ENCODE data around the gene KCNN3. TPM values are rescaled to one million over a fixed set of nuclear protein-coding genes. Genes with fewer than 3 reads are reported as not detected.

KCNN3 gene
- total and polyA plus RNA-seq, 7 donors, result 0.23 to 27.7 (median 9.4) TPM

DNA sequence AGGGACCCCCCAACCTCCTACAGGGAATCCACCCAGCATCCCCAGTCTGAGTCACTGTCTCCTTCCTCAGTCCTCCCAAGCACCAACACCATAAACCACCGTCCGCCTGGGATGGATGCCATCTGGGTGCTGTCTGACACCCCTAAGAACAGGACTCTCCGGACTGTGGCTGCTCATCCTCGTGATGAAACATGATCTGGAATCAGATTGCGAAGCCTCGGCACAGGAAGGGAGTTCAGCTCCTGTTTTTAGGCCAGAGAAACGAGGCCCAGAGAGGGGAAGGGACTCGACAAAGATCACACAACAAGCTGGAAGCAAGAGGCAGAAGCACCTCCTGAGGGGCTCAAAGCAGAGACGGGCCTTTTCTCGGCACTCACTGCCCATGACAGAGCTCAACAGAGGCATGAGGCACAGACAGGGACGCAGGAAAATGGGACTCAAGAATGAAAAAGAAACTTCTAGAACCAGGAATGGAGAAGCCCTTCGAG, 8.4 kb downstream of the KCNN3 start:
- H3K9me3 ChIP-seq, result no peaks in the 10 kb centered on the region
- 70 to 81% methylated on average over 12 of the region's 12 CpGs for WGBS, 2 donors
- peak overlapping the region in 3 of 4 donors; percentile 45 to 62 (median 49) for H3K27ac ChIP-seq
- H3K27me3 ChIP-seq, result no peaks in the 10 kb centered on the region
- no peak overlapping the region for H3K4me3 ChIP-seq
- H3K4me1 ChIP-seq, result peaks cover 0 to under 1% (median under 1%) of the 10 kb centered on the region in 4 donors
- intact Hi-C loops (cut with DNase I), result no loop called here
- no peaks in the 10 kb centered on the region for H3K36me3 ChIP-seq
- DNase-seq, result peak; percentile 89
- no peak for TF ChIP-seq EP300 (IDR thresholded peaks at IDR 0.05)
- TF ChIP-seq POLR2AphosphoS5 (IDR thresholded peaks at IDR 0.05), result peak in 3 of 4 donors; percentile 27 to 34 (median 31)

- Histone ChIP-seq H3K36me3 (no peaks in the 10 kb centered on the region), H3K27ac (peak overlapping the region in 1 of 4 donors; percentile 53), H3K4me3 (no peak overlapping the region), H3K27me3 (no peaks in the 10 kb centered on the region), H3K4me1 (peaks cover 0 to 7% (median 0%) of the 10 kb centered on the region in 4 donors), H3K9me3 (no peaks in the 10 kb centered on the region)
- DNase-seq, result no peak
- WGBS, 2 donors, result 48 to 61% methylated on average over 12 of the region's 12 CpGs
- TF ChIP-seq POLR2A (IDR thresholded peaks at IDR 0.05) (no peak), POLR2AphosphoS5 (IDR thresholded peaks at IDR 0.05) (no peak), EP300 (IDR thresholded peaks at IDR 0.05) (no peak)
- TF ChIP-seq, protein P1, sequence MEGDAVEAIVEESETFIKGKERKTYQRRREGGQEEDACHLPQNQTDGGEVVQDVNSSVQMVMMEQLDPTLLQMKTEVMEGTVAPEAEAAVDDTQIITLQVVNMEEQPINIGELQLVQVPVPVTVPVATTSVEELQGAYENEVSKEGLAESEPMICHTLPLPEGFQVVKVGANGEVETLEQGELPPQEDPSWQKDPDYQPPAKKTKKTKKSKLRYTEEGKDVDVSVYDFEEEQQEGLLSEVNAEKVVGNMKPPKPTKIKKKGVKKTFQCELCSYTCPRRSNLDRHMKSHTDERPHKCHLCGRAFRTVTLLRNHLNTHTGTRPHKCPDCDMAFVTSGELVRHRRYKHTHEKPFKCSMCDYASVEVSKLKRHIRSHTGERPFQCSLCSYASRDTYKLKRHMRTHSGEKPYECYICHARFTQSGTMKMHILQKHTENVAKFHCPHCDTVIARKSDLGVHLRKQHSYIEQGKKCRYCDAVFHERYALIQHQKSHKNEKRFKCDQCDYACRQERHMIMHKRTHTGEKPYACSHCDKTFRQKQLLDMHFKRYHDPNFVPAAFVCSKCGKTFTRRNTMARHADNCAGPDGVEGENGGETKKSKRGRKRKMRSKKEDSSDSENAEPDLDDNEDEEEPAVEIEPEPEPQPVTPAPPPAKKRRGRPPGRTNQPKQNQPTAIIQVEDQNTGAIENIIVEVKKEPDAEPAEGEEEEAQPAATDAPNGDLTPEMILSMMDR (IDR thresholded peaks at IDR 0.05), result no peak
- intact Hi-C loops (cut with DNase I), result no loop called here
These were observed 9.8 kb downstream of the KCNN3 start for GRCh38 chr1:154860156-154860870.

DNA sequence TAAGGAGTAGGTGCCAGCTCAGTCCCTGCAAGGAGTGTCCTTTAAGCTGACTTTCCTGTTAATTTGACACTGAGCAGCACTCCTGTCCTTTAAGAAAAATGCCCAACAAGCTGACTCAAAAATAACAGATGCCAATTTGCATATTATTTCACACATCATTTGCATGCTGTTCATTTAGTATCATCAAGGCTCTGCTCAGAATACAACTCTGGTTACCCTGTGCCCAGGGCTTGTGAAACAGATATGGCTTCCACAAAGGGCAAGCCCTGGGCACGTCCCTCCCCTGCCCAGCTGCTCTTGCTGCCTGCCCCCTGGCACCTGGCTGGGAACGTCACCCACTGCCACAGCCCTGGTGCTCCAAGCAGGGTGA, 10.3 kb downstream of the KCNN3 start:
- Histone ChIP-seq H3K4me1 (peaks cover 0 to 7% (median 0%) of the 10 kb centered on the region in 4 donors), H3K27ac (peak overlapping the region in 1 of 4 donors; percentile 53), H3K9me3 (no peaks in the 10 kb centered on the region), H3K36me3 (no peaks in the 10 kb centered on the region), H3K4me3 (no peak overlapping the region), H3K27me3 (no peaks in the 10 kb centered on the region)
- no peak for DNase-seq
- intact Hi-C loops (cut with DNase I), result no loop called here
- WGBS, 2 donors, result 54 to 60% methylated on average over 2 of the region's 2 CpGs
- TF ChIP-seq EP300 (IDR thresholded peaks at IDR 0.05), result no peak
- no peak for TF ChIP-seq POLR2AphosphoS5 (IDR thresholded peaks at IDR 0.05)
- no peak for TF ChIP-seq POLR2A (IDR thresholded peaks at IDR 0.05)
- TF ChIP-seq, protein P1 (IDR thresholded peaks at IDR 0.05), result no peak

DNA sequence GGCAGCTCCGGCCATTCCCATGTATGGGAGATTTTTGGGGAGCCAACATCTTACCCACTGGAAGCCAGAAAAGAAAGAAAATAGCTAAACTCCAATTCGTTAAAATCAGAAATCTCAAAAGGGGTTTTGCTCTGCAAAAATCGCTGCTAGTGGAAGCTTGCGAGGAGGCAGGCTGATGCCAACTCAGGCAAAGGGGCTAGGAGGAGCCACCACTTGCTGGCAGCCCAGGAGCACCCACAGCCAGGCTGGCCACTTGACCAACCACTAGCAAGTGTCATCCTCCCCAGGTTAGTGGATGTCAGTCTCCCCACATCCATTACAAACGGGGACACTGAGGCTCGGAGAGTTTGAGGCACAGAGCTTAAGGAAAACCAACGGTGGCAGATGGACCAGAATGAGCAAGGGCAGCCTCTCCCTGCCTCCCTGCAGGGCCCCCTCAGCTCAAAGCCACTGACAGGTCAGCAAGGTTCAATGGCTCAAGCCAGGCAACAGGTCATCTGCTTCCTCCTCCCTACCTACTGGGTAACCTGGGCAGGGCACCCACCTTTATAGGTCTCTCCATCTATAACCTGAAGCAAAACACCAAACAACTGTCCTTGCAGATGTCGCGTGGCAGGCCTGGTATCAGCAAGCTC, 10.8 kb downstream of the KCNN3 start:
- Histone ChIP-seq H3K4me3 (no peak overlapping the region), H3K4me1 (peaks cover 0 to 7% (median 0%) of the 10 kb centered on the region in 4 donors), H3K27me3 (no peaks in the 10 kb centered on the region), H3K36me3 (no peaks in the 10 kb centered on the region), H3K27ac (no peak overlapping the region), H3K9me3 (no peaks in the 10 kb centered on the region)
- 85 to 89% methylated on average over 9 of the region's 9 CpGs for WGBS, 2 donors
- DNase-seq, result no peak
- intact Hi-C loops (cut with DNase I), result no loop called here
- TF ChIP-seq, protein P1 (IDR thresholded peaks at IDR 0.05), result no peak
- TF ChIP-seq POLR2AphosphoS5 (IDR thresholded peaks at IDR 0.05), result no peak
- no peak for TF ChIP-seq EP300 (IDR thresholded peaks at IDR 0.05)
- no peak for TF ChIP-seq POLR2A (IDR thresholded peaks at IDR 0.05)
